CD4-positive, alpha-beta T cell treated with Interleukin-2 at 100 ng/mL for 4 hours (primary cell): ENCODE results near the gene THAP3.

ENCODE experiments used
- DNase-seq: peaks from one replicate; pipeline ENCODE4 v3.0.0-alpha.2; 2020; ENCODE audit warnings: low spot score

Gene THAP3, protein sequence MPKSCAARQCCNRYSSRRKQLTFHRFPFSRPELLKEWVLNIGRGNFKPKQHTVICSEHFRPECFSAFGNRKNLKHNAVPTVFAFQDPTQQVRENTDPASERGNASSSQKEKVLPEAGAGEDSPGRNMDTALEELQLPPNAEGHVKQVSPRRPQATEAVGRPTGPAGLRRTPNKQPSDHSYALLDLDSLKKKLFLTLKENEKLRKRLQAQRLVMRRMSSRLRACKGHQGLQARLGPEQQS

DNA sequence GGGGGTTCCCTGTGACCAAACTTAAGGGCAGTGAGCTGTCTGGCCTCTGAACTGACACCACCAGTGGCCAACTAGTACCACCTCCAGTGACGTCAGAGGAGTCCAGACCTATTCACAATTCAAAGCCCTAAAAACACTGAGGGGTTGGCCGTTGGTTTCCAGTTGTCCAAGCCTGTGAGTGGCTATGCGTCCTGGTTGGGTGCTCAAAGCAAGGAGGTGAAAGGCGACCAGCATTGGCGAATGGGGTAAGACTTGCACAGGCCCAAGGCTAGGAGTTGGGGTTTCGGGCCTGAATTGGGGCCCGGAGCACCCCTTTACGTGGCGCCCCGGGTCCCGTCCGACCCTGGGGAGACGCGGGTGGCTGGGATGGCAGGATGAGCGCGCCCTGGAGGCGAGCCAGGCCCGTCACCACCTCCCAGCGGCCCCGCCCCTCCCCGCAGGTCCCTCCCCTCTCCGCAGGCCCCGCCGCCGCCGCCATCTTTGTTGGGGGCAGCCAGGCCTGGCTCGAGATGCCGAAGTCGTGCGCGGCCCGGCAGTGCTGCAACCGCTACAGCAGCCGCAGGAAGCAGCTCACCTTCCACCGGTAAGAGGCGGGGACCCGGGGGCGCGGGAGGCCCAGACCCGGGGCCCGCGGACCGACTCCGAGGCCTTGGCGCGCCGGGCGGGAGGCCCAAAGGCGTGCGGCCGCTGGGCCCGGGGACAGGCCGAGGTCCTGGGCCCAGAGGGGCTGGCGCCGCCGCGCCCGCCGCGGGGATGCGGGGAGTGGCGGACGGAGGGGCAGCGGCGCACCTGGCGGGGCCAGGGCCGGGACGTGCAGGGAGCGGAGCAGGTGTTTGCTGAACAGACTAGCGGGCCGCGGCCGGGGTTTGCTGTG, at the start of gene THAP3:
THAP3 (plus strand) TSS at position 159 of the 874 bp plus-strand sequence; CDS start at position 510, 351 bp downstream.
- peak; percentile 90 for DNase-seq

DNA sequence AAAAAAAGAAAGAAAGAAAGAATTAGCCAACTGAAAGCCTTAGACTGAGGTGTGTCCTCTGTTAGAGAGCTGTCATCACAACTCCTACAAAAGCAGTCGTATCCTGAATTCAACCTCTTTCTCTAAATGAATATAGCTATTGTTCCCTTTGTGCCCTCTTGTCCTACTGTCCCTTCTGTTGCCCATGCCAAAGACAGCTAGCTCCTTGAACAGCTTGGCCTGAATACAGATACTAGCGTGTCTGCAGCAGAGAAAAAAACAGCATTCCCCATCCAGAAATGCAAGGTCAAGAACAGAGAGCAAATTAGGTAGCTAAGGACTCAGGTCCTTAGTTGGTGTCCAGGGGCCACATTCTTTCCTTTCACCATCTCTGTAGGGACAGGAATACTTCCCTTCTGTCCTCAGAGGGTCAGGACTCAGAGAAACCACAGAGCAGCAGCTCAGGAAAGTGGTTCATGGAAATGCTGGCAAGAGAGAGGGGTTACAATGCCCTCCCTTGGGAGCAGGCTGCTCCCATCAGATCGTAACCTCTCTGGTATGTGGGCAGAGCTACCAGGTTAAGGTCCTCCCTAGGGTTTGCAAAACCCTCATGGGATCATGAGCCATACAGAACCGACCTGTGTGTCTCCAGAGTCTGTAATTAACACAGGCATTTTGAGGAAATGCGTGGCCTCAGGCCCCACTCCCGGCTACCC, 46.7 kb upstream of the THAP3 start:
- no peak for DNase-seq

GRCh38 chr1:6578624-6579373, 45.9 kb upstream of the THAP3 start:
- DNase-seq = no peak

GRCh38 chr1:6579374-6580118, 45.1 kb upstream of the THAP3 start, which contains the start of gene ZBTB48:
Gene ZBTB48 (plus strand): TSS chr1:6579994. CDS start chr1:6580610, 616 bp downstream.
- peak; percentile 97 for DNase-seq

- no peak for DNase-seq
Measured at GRCh38 chr1:6580119-6580592, 44.5 kb upstream of the THAP3 start.

DNA sequence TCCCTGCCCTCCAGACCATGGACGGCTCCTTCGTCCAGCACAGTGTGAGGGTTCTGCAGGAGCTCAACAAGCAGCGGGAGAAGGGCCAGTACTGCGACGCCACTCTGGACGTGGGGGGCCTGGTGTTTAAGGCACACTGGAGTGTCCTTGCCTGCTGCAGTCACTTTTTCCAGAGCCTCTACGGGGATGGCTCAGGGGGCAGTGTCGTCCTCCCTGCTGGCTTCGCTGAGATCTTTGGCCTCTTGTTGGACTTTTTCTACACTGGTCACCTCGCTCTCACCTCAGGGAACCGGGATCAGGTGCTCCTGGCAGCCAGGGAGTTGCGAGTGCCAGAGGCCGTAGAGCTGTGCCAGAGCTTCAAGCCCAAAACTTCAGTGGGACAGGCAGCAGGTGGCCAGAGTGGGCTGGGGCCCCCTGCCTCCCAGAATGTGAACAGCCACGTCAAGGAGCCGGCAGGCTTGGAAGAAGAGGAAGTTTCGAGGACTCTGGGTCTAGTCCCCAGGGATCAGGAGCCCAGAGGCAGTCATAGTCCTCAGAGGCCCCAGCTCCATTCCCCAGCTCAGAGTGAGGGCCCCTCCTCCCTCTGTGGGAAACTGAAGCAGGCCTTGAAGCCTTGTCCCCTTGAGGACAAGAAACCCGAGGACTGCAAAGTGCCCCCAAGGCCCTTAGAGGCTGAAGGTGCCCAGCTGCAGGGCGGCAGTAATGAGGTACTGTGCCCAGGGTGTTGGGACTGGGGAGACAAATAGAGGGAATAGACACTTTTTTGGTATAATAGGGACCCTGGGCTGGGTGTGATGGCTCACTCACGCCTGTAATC, 43.9 kb upstream of the THAP3 start:
- DNase-seq = no peak

DNA sequence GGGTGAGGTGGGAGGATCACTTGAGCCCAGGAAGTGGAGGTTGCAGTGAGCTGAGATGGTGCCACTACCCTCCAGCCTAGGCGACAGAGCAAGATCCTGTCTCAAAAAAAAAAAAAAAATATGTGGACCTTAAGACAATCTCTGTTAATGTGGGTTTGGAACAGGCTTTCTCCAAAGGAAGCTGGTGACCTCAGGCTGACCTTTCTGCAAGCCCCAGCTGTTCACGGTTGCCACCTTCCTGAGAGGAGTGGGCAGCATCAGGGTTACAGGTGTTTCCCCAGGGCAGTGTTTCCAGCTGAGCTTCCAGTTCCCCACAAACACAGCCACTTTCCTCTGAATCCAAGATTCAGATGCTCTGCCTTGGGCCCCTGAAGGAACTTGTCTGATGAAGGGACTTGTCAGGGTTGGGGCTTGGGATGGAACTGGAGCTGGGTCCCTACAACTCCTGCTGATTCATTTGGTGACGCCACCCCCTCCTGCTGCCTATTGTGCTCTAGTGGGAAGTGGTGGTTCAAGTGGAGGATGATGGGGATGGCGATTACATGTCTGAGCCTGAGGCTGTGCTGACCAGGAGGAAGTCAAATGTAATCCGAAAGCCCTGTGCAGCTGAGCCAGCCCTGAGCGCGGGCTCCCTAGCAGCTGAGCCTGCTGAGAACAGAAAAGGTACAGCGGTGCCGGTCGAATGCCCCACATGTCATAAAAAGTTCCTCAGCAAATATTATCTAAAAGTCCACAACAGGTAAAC, 42.9 kb upstream of the THAP3 start:
- no peak for DNase-seq

- DNase-seq = no peak
Measured at GRCh38 chr1:6582370-6582769, 42.3 kb upstream of the THAP3 start.

DNA sequence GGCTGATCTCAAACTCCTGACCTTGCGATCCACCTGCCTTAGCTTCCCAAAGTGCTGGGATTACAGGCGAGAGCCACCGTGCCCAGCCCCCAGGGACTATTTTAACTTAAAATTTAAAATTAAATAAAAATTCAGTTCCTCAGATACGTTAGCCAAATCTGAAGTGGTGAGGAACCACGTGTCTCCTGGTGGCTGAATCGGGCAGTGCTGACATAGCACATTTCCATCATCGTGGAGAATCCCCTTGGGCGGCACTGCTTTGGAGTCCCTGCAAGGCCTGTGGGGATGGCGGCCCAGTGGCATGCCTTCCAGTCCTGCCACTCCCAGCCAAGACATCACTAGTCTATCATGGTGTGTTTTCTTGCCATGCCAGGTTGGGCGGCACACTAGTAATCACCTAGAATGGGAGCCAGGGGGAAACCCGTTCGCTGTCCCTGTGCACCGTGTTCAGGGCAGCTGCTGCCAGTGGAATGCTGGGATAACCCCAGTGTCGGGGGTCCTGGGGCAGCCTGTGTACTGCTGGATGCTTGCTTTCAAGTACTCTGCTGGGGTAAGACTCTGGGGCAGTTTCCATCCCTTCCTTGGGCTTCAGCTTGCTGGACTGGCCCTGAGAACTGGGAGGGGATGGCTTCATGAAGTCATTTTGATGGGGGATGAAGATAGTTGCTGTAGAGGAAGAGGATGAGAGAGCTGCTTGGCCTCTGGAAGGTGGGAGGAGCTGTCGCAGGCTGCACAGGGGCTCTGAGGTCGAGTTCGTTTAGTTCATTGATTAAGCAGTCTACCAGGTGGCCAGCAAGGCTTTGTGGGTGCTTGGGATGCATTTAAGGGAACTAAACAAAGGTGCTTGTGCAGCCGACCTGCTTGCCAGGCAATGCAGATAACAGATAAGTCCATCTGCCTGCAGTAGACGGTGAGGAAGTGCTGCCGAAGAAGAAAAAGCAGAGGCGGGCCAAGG, 40.3 kb upstream of the THAP3 start:
- DNase-seq = no peak

- no peak for DNase-seq
Measured at GRCh38 chr1:6585081-6585722, 39.5 kb upstream of the THAP3 start.

GRCh38 chr1:6585841-6586240, 38.8 kb upstream of the THAP3 start:
- no peak for DNase-seq

DNA sequence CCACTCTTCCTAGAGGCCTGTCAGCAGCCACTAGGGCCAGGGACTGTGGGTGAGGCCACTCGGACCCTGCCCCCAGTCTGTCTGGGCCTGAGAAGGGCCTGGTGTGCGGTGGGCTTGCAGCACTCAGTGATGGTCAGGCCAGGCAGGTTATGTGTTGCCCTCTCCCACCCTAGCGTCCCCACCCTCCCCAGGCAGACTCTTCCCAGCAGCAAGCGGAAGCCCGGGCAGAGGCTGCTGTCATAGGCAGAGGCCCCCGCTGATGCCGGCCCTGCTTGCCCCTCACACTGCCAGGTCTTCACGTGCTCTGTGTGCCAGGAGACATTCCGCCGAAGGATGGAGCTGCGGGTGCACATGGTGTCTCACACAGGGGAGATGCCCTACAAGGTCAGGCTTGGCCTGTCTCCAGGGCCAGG, 38.3 kb upstream of the THAP3 start:
- DNase-seq = no peak

- no peak for DNase-seq
Measured at GRCh38 chr1:6587261-6588005, 37.2 kb upstream of the THAP3 start.

- DNase-seq = no peak
Measured at GRCh38 chr1:6588128-6588892, 36.4 kb upstream of the THAP3 start.

DNA sequence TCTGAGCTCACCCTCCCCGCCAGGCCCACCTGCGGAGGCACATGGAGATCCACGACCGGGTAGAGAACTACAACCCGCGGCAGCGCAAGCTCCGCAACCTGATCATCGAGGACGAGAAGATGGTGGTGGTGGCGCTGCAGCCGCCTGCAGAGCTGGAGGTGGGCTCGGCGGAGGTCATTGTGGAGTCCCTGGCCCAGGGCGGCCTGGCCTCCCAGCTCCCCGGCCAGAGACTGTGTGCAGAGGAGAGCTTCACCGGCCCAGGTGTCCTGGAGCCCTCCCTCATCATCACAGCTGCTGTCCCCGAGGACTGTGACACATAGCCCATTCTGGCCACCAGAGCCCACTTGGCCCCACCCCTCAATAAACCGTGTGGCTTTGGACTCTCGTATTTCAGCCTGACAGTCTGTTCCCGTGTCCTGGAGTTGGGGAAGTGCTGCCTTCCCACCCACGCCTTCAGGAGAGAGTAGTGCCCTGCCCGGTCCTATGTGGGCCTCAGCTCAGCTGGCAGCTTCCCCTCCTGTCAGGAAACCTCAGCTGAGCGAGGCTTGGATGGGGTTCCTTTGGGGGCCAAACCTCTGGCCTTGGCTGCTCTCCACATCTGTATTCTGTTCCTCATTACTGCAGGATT, 35.7 kb upstream of the THAP3 start:
- DNase-seq = no peak

GRCh38 chr1:6590046-6590445, 34.6 kb upstream of the THAP3 start:
- no peak for DNase-seq
